Stimulated activated CD4-positive, alpha-beta T cell treated with anti-CD3 and anti-CD28 coated beads, Interleukin-4, amount 100 ng/mL, for 4 hours (primary cell): ENCODE results near the gene NPW.
A peak's percentile ranks its signal among the peaks of the same experiment; 100 is the strongest.

Source experiments
- DNase-seq, 2 experiments: peaks; one replicate each; pipeline ENCODE4 v3.0.0-alpha.2; 2020

Gene NPW

GRCh38 chr16:2019518-2019920 lies at the start of gene NPW:
Gene NPW (plus strand): TSS chr16:2019785.
- DNase-seq = peak; percentile 37 to 40

- peak; percentile 95 for DNase-seq
These were observed 47.6 kb upstream of the NPW start, which contains the start of gene TBL3 for GRCh38 chr16:1971796-1972489. Gene TBL3 (plus strand): TSS chr16:1972053. CDS start chr16:1972165, 112 bp downstream.

- no peak for DNase-seq
These were observed 47.1 kb upstream of the NPW start for GRCh38 chr16:1972490-1972877.

DNA sequence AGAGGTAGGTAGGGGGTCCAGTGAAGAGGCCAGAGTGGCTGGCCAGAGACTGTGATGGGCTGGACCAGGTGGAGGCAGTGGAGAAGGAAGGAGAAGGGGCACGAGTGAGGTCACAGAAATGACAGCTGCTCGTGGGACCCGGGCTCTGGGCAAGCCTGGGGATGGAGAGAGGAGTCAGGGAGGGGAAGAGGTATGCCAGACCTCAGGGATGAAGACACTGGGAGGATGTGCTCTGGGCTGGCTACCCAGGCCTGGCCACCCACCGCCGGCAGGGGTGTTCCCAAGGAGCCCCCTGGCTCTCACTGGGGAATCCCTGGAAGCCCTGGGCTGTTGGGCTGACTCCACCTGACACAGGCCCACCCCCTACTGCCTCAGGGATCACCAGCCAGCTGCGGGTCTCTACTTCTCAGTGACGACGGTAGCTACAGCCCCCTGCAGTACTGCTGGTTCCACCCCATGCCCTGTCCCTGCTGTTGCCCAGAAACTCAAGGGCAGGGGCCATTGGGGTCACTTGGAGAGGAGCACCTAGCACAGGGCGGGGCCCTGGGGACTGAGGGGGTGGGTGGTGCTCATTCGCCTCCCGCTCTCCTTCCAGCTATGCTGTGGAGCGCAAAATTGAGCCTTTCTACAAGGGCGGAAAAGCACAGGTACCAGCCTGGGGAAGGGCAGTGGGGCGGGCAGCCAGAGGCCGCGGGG lies 46.0 kb upstream of the NPW start:
- DNase-seq = no peak

DNA sequence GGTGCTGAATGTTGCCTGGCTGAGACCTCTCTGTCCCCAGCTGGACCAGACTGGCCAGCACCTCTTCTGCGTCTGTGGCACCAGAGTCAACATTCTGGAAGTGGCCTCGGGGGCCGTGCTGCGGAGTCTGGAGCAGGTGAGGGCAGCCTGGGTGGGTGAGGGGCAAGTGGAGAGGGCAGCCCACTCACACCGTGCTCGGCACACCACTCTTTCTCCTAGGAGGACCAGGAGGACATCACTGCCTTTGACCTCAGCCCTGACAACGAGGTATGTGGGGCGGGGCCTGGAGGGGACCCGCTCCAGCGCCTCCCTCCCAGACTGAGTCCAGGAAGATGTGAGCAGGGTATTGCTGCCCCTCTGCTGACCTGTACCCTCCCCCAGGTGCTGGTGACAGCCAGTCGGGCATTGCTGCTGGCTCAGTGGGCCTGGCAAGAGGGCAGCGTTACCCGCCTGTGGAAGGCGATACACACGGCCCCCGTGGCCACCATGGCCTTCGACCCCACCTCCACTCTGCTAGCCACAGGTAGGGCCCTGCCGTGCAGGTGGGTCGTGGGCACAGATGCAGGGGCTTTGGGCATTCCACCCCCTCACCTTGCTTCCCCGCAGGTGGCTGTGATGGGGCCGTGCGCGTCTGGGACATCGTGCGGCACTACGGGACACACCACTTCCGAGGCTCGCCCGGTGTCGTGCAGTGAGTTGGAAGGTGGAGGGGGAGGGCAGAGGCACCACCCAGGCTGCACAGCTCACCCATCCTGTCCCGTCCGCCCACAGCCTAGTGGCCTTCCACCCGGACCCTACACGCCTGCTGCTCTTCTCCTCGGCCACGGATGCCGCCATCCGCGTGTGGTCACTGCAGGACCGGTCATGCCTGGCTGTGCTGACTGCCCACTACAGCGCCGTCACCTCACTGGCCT lies 45.2 kb upstream of the NPW start:
- DNase-seq = no peak

GRCh38 chr16:1975432-1976215 lies 44.0 kb upstream of the NPW start:
- DNase-seq = no peak

DNA sequence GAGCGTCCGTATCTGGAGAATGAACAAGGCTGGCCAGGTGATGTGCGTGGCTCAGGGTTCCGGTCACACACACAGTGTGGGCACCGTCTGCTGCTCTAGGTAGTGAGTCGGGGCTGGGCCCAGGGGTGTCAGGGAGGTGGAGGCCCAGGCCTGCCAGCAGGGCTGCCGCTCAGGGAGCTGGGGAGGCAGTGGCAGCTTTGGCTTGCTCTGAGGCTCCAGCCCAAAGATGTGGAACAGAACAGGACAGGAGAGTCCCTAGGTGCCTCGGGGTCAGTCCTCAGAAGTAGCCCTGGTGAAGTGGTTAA lies 43.4 kb upstream of the NPW start:
- no peak for DNase-seq

DNA sequence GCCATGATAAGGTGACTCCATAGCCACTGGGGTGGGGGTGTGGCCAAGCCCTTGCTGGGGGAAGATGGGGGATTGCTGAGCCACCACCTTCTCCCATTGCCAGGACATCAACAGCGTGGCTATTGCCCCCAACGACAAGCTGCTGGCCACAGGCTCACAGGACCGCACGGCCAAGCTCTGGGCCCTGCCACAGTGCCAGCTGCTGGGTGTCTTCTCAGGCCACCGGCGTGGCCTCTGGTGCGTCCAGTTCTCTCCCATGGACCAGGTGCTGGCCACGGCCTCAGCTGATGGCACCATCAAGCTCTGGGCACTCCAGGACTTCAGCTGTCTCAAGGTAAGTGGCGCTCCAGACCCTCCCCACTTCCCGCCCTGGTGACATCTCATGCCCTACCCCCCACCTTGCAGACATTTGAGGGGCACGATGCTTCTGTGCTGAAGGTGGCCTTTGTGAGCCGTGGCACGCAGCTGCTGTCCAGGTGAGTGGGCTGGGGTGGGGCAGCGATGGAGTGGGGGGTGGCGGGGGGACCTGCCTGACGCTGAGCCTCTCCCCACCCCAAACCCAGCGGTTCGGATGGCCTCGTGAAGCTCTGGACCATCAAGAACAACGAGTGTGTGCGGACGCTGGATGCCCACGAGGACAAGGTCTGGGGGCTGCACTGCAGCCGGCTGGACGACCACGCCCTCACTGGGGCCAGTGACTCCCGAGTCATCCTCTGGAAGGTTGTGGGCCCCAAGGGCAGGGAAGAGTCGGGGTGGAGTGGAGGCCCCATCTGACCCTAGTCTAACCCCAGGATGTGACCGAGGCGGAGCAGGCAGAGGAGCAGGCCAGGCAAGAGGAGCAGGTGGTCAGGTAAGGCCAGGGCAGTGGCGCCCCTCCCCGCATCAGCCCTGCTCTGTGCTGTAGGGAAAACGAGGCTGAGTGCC lies 42.4 kb upstream of the NPW start:
- DNase-seq = no peak

DNA sequence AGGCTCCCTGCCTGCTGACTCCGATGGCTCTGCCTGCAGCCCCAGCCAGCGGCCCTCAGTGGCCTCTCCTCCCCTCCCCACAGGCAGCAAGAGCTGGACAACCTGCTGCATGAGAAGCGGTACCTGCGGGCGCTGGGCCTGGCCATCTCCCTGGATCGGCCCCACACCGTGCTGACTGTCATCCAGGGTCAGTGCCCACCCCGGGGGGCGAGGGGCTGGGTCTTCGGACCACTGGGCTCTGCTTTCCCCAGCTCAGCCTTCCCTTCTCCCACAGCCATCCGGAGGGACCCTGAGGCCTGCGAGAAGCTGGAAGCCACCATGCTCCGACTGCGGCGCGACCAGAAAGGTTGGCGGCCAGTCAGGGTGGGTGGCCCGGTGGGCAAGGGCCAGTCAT lies 41.7 kb upstream of the NPW start:
- no peak for DNase-seq

GRCh38 chr16:1978476-1979120 lies 41.0 kb upstream of the NPW start:
- DNase-seq = no peak

DNA sequence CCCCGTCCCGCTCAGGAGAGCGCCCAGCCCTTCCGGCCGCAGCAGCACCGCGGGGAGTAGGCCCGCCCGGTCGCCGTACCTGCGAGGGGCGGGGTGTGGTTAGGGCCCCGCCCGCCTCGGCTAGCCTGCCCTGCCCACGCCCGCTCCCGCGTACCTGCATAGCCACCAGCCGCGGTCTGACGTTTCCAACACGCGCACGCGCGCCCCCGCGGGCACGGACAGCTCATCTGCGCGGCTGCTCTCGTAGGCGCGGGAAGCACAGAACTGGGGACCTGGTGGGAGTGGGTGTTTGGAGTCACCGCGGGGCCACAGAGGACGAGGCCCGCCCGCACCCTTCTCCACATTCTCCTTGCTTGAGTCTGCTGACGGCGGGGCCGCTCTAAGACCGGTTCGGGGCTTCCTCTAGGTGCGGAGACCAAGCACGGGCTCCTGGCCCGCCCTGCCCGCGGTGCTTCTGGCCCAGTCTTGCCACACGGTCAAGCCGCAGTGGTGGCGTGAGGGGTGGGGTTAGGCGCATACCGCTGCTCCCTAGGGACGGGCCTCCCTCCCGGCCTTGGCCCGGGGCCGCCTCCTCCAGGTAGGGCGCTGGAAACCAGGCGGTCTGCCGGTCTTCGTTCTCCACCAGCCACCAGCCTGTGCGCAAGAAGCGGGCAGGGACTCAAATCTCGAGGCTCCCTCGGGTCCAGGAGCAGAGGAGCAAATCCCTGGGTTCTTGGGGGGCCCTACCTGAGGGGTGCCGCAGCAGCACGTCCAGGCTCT lies 40.1 kb upstream of the NPW start:
- peak; percentile 51 to 74 for DNase-seq

DNA sequence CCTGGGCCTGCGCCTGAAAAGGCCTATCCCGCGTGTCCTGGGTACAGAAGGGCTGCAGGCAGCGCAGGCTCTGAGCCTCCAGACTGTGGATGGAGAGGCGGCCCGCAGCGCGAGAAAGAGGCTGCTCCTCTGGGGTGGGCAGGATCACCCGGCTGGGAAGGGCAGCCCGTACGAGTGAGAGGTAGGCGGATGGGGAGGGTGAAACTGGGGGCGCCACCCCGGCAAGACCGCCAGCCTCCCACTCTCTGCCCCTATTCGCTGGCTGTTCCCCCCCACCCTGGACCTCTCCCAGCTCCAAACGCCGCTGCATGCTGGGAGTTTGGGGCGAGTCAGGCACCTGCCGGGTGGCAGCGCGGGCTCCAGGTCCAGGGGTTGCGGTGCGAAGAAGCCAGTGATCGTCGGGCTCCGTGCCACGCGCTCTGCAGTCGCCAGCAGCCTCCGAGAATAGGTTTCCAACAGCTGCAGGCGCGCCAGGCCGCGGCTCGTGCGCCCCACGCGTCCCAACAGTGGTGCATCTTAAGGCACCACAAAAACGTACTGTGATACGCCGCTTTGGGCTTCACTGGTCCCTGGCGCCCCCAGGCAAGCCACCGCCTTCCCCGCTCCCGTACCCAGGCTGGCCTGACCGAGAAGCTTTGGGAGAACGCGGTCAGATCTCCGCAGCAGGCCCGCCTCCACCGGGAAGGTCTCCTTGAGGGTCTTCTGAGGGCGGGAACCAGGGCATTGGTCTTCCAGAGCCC lies 39.4 kb upstream of the NPW start:
- DNase-seq = no peak

DNA sequence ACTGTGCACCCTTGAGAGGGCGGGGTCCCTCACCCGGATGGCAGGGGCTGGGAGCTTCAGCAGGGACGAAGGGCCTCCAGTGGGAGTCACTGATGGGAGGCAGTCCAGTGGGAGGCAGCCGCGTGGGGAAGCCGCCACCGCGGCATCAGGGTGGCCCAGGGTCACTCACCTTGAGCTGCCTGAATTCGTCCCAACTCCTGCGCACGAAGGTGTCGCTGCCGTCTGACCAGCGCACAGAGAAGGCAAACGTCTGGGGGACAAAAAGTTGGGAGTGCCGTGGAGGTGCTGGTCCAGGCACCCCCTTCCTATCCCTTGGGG lies 38.9 kb upstream of the NPW start:
- no peak for DNase-seq

GRCh38 chr16:1981398-1981836 lies 38.2 kb upstream of the NPW start, which contains the start of gene NOXO1:
Gene NOXO1 (minus strand): TSS chr16:1981469. CDS start chr16:1981179, 290 bp downstream.
- no peak for DNase-seq

GRCh38 chr16:1982013-1982433 lies 37.6 kb upstream of the NPW start:
- DNase-seq = no peak

GRCh38 chr16:1982991-1983543 lies 36.5 kb upstream of the NPW start:
- DNase-seq = no peak

DNA sequence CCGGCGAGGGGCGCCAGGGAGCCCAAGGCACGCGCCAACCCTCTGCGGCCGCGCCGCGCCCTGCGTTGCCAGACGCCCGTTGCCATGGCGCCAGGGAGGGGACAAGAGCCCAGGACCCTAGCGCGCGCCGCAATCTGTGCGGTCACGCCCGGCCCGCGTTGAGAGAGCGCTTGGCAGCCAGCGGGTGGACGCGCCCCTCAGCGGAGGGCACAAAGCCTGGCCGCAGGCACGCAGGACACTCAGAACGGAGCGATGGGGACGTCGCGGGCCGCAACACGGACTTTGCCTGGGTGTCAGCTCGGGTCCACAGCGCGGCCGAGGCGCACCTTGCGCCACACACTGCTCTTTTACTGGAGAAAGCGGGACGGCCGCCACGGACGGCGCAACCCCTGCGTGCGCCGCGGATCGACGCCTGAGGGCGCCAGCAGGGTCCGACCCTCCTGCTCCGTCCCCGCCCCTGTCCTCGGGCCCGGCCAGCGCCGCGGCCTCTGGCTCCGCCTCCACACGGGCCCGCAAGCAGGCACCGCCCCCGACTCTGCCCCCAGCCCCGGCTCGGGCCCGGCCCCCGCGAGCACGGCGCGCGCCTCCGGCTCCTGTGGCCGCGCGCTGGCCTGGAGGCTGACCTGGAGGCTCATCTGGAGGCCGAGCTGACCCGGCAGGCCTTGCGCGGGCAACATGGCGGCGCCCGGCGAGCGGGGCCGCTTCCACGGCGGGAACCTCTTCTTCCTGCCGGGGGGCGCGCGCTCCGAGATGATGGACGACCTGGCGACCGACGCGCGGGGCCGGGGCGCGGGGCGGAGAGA lies 35.8 kb upstream of the NPW start, which contains the start of gene GFER:
Gene GFER (plus strand): TSS at position 650 of the 803 bp plus-strand sequence. CDS start 26 bp downstream, at position 676.
- peak; percentile 46 to 70 for DNase-seq
